H1 (cell line): Measurements from ENCODE around the gene HOTAIR. TPM values are rescaled to one million over a fixed set of nuclear protein-coding genes. Genes with fewer than 3 reads are reported as not detected.

Experiments used
- CHD7 ChIP-seq: fragments of 300-600 bp; sonication (generic); IDR thresholded peaks from 2 replicates; pipeline ENCODE4 v1.7.1; 2012; ENCODE audit warnings: low read length, moderate library complexity, mild to moderate bottlenecking, inconsistent platforms; ENCODE audit not compliant: insufficient replicate concordance
- CREB1 ChIP-seq: IDR thresholded peaks from 2 replicates; pipeline ENCODE4 v1.6.1; 2012; ENCODE audit warnings: inconsistent platforms
- EP300 ChIP-seq, 2 experiments: IDR thresholded peaks; 1 replicate in 1 of 2; 2 replicates in 1 of 2; pipeline ENCODE4 v1.6.1; 2011 to 2012; ENCODE audit warnings: low read depth in 2 of 2, low read length in 2 of 2, mild to moderate bottlenecking in 2 of 2, borderline replicate concordance in 1 of 2, inconsistent platforms in 1 of 2, moderate library complexity in 1 of 2
- SUZ12 ChIP-seq: fragments of 200-600 bp; sonication (generic); IDR thresholded peaks from 2 replicates; pipeline ENCODE4 v1.6.1; 2012; ENCODE audit warnings: mild to moderate bottlenecking, inconsistent platforms, low read length, moderate library complexity, mixed read lengths
- polyA plus RNA-seq, 7 experiments: library from polyadenylated mRNA; depleted of rRNA in 3 of 7; stranded (reverse) in 5 of 7; unstranded in 2 of 7; fragments of >200 nt in 5 of 7; fragments of 200-250 nt in 2 of 7; gene quantifications; 1 replicate in 5 of 7; 2 replicates in 1 of 7; 4 replicates in 1 of 7; pipeline versions ENCODE4 v1.2.1 to v1.2.3, GENCODE V29; 2011 to 2013; ENCODE audit warnings: missing spikeins in 2 of 7, mixed read lengths in 2 of 7
- total RNA-seq: library from RNA; stranded (reverse); fragmentation: NEBNext Ultra II Directional; extraction: Animal tissue kit (Norgen Biotek cat#: 25700); gene quantifications from 2 replicates; pipeline ENCODE4 v1.2.1, GENCODE V29; 2021

The HOTAIR gene
- total and polyA plus RNA-seq, 2 of the 8 experiments (the other 6 are each of a cell fraction or from before 2014, with no cell fraction given), result not detected

GRCh38 chr12:53983568-53983949, 8.8 kb upstream of the HOTAIR start (continued):
- TF ChIP-seq CHD7, result no peak
- TF ChIP-seq SUZ12, result peak; percentile 94
- TF ChIP-seq EP300 (IDR thresholded peaks at IDR 0.05; ENCODE audit: borderline replicate concordance in 1 of 2, low read depth in 2 of 2, low read length in 2 of 2), result no peak
- no peak for TF ChIP-seq CREB1
